Stimulated activated naive CD8-positive, alpha-beta T cell treated with anti-CD3 and anti-CD28 coated beads, Interleukin-15, amount 100 ng/mL, for 72 hours (primary cell): Measurements from ENCODE around the gene DUSP8.
"Not testable (repeated sequence)": the region's sequence is repeated elsewhere in the genome, so short reads cannot be mapped to it uniquely, and the experiment has no call there.

Experiments
- ATAC-seq: fragments of 150-1000 bp; cut with Tn5 transposase; 2 replicates; pipeline ENCODE4 v1.10.0; 2021; ENCODE audit warnings: mild to moderate bottlenecking, moderate library complexity
- DNase-seq, 2 donors: peaks; one replicate each; pipeline ENCODE4 v3.0.0; 2021 to 2022
- H3K27ac Mint-ChIP-seq, 2 donors: one replicate each; pipeline ENCODE4 v1.8.0; 2022; ENCODE audit warnings: mild to moderate bottlenecking in 2 of 2, mixed read lengths in 2 of 2, moderate library complexity in 2 of 2
- H3K27me3 Mint-ChIP-seq: one replicate; pipeline ENCODE4 v1.8.0; 2022; ENCODE audit warnings: mixed read lengths
- H3K4me1 Mint-ChIP-seq: one replicate; pipeline ENCODE4 v1.8.0; 2022; ENCODE audit warnings: mild to moderate bottlenecking, mixed read lengths
- H3K4me3 Mint-ChIP-seq, 2 donors: one replicate each; pipeline ENCODE4 v1.8.0; 2022; ENCODE audit warnings: mild to moderate bottlenecking in 2 of 2, mixed read lengths in 2 of 2, moderate library complexity in 1 of 2
- H3K9me3 Mint-ChIP-seq, 2 donors: one replicate each; pipeline ENCODE4 v1.8.0; 2022; ENCODE audit warnings: mixed read lengths in 2 of 2

DUSP8 gene

DNA sequence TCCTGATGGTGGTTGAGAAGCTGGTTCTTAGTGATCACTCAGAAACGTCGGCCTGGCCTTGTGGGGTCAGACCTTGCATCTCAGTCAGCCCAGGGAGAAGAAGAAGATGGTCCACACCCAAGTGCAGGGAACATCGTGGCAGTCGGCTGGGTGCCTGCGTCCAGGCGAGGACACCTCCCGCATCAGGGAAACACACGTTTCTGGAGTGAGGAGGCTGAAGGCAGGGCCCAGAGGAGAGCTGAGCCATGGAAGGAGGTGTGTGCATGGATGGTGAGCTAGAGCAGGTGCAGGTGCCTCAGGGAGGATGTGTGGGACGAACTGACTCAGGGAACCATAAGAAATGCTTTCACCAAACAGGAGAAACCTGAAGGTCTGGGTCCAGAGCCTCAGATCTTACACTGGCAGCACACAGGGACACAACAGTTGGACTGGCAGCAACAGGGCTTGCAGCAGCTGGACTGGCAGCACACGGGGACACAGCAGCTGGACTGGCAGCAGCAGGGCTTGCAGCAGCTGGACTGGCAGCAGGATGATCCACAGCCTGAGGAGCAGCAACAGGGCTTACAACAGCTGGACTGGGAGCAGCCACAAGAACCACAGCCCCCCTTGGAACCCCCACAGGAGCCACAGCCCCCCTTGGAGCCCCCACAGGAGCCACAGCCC lies 25.4 kb upstream of the DUSP8 start:
- Mint-ChIP-seq H3K4me1 (peaks cover 15% of the 10 kb centered on the region), H3K27ac (no peak overlapping the region)

DNA sequence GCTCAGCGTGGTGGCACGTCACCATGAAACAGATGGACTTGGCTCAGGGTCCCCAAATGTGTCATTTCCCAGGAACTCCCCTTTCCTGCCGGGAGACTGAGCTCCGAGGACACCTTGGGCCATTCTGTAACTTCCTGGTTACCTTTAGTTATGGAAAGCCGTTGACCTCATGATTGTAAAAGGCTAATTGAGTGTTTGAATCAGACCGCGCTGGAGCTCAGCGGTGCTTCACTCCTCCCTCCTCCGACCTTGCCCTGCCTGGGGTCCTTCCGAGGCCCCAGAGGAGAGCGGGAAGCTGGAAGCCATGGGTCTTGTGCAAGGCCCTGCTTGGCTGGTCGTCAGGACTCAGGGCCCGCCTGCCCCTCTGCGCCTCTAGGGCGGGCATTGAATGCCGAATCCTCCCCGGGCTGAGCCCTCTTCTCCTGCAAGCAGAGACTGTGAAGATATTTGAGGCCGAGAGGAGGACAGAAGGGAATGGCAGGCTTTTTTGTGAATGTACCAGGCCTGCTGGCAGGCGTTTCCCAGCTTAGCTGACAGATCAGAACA lies 24.6 kb upstream of the DUSP8 start:
- peaks cover 15% of the 10 kb centered on the region for H3K4me1 Mint-ChIP-seq
- peaks cover 67% of the 10 kb centered on the region for H3K27me3 Mint-ChIP-seq
- DNase-seq, H3K4me3 Mint-ChIP-seq, H3K9me3 Mint-ChIP-seq, ATAC-seq: not testable (repeated sequence)
- peak overlapping the region in 1 of 2 donors; percentile 65 for H3K27ac Mint-ChIP-seq

More for the DNA sequence above, 25.4 kb upstream of the DUSP8 start:
- Mint-ChIP-seq H3K27me3 (peaks cover 65% of the 10 kb centered on the region), H3K4me3 (no peak overlapping the region), H3K9me3 (no peaks in the 10 kb centered on the region)
- DNase-seq (no peak), ATAC-seq (no peak)

DNA sequence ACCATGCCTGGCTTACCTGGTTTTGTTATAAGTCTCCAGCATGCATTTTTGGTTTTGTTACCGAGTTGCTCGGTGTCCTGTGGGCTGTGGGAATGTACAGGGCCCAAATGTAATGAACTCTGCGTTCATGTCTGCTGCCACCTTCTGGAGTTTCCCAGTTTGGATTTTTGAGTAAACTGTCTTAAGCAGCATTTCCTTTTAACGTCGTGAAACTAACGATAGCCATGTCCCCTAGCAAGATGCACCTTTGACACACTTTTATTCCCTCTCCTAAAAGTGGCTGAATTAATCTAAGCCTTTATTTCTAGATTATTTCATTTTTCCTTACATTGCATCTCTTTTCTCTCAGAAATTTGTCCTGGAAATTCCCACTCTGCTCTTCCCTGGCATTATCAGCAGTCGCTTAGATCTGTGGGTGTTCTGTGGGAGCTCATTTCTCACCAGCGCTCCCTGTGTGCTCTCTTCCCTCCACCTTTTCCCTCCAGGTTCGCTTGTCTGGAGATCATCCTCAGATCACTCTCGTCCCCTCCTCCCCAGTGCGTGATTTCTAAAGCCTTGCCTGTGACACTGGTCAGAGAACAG lies 24.0 kb upstream of the DUSP8 start:
- not testable (repeated sequence) for H3K9me3 Mint-ChIP-seq, H3K27ac Mint-ChIP-seq, H3K4me3 Mint-ChIP-seq, ATAC-seq, DNase-seq
- H3K27me3 Mint-ChIP-seq, result peaks cover 67% of the 10 kb centered on the region
- peaks cover 15% of the 10 kb centered on the region for H3K4me1 Mint-ChIP-seq

DNA sequence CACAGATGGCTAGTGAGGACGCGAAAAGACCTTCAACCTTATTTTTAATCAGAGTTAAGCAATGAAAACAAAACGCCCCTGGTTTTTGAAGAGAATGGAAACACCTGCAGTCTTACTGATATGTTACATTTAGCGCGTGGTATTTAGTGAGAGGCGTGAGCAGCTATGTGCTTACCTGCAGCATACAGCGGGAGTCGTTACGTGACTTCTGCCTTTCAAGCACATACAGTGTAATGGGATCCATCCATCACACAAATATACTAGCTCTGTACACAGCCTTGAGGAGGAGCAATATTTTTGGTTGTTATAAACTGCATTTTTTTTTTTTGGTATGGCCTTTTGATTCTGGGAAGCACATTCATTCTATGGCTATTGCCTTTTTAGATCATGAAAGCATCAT lies 20.6 kb upstream of the DUSP8 start:
- DNase-seq (no peak), ATAC-seq (no peak)
- no peak overlapping the region for H3K4me3 Mint-ChIP-seq
- H3K9me3 Mint-ChIP-seq, result peaks cover 5 to 7% of the 10 kb centered on the region in 2 donors
- H3K27me3 Mint-ChIP-seq, result peaks cover 57% of the 10 kb centered on the region
- no peak overlapping the region for H3K27ac Mint-ChIP-seq
- peaks cover 28% of the 10 kb centered on the region for H3K4me1 Mint-ChIP-seq

DNA sequence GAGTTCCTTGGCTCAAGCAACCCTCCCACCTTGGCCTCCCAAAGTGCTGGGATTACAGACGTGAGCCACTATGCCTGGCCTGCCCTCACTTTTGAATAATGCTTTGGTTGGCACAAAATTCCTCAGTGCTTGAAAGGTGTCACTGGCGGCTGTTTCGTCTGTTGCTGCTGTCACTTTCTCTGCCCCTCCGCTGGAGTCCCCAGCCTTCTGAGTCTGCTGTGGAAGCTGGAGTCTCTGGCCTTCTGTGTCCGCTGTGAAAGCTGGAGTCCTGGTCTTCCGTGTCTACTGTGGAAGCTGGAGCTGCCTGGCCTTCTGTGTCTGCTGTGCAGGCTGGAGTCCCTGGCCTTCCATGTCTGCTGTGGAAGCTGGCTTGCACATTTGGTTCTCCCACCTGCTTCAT lies 17.9 kb upstream of the DUSP8 start:
- DNase-seq (no peak), ATAC-seq (no peak)
- peaks cover 5 to 7% of the 10 kb centered on the region in 2 donors for H3K9me3 Mint-ChIP-seq
- peaks cover 54% of the 10 kb centered on the region for H3K27me3 Mint-ChIP-seq
- H3K4me1 Mint-ChIP-seq, result peaks cover 18% of the 10 kb centered on the region
- no peak overlapping the region for H3K4me3 Mint-ChIP-seq
- H3K27ac Mint-ChIP-seq, result peak overlapping the region in 1 of 2 donors; percentile 78

DNA sequence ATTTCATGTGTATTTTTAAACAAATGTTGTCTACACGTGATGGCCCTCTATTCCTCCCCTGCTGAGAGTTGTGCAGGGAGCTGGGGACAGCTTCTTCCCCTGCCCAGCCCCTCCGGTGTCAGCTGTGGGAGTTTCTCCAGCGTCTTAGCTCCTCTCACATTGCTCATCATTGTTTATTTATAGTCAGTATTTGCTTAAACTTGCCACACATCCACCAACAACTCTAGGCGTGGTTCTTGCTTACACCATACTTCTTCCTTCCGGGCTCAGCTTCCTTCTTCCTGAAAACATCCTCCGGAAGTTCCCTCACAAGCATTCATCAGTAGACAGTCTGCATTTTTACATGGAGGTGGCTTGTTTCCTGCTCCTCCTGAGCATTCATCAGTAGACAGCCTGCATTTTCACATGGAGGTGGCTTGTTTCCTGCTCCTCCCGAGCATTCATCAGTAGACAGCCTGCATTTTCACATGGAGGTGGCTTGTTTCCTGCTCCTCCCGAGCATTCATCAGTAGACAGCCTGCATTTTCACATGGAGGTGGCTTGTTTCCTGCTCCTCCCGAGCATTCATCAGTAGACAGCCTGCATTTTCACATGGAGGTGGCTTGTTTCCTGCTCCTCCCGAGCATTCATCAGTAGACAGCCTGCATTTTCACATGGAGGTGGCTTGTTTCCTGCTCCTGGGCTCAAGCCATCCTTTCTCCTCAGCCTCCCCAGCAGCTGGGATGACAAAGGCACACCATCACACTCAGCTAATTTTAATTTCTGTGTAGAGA lies 17.3 kb upstream of the DUSP8 start:
- ATAC-seq, H3K9me3 Mint-ChIP-seq, DNase-seq: not testable (repeated sequence)
- peaks cover 57% of the 10 kb centered on the region for H3K27me3 Mint-ChIP-seq
- H3K4me3 Mint-ChIP-seq, result peak overlapping the region; percentile 6 to 33
- H3K27ac Mint-ChIP-seq, result peak overlapping the region; percentile 78 to 83
- peaks cover 22% of the 10 kb centered on the region for H3K4me1 Mint-ChIP-seq

DNA sequence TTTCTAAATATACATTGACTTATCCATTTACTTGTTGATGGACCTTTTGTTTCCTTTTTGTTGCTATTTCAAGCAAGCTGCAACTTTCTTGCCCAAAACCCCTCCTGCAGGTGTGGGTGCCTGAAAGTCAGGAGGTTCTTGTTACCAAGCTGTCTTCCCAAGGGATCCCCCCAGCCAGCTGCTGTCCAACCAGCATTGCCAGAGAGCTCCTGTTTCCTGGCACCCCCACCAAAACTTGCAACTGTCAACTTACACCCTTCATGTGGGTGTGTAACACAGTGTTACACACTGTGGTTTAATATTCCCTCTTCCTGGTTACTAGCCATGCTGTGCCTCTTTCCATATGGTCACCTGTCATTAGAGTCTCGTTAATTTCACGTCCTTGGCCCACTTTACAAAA lies 14.6 kb upstream of the DUSP8 start:
- Mint-ChIP-seq H3K9me3 (peaks cover 5 to 9% of the 10 kb centered on the region in 2 donors), H3K27me3 (peaks cover 53% of the 10 kb centered on the region), H3K4me3 (no peak overlapping the region), H3K4me1 (peaks cover 31% of the 10 kb centered on the region), H3K27ac (no peak overlapping the region)
- DNase-seq (no peak), ATAC-seq (no peak)

DNA sequence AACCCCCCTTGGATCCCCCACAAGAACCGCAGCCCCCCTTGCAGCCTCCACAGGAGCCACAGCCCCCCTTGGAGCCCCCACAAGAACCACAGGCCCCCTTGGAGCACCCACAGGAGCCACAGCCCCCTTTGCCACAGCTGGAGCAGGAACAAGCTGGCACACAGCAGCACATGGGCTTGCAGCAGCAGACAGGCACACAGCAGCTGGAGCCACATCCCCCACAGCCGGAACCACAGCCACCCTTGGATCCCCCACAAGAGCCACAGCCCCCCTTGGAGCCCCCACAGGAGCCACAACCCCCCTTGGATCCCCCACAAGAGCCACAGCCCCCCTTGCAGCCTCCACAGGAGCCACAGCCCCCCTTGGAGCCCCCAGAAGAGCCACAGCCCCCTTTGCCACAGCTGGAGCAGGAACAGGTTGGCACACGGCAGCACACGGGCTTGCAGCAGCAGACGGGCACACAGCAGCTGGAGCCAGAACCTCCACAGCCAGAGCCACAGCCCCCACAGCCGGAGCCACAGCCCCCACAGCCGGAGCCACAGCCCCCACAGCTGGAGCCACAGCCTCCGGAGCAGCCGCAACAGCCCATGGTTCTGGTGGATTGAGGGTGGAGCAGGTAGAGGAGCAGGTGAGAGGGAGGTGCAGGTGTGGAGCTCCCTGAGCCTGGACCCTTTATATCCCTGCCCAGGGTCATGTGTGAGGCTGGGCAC lies 12.7 kb upstream of the DUSP8 start, which contains the start of gene KRTAP5-1:
KRTAP5-1 (minus strand) TSS at position 623 of the 710 bp plus-strand sequence; CDS start at position 589, 34 bp downstream.
- H3K27ac Mint-ChIP-seq, result peak within 1 kb of the TSS in 1 of 2 donors; percentile 27
- not testable (repeated sequence) for ATAC-seq, DNase-seq, H3K4me3 Mint-ChIP-seq
- peaks cover 53% of the 10 kb centered on the region for H3K27me3 Mint-ChIP-seq
- peaks cover 5 to 16% of the 10 kb centered on the region in 2 donors for H3K9me3 Mint-ChIP-seq
- peaks cover 31% of the 10 kb centered on the region for H3K4me1 Mint-ChIP-seq

DNA sequence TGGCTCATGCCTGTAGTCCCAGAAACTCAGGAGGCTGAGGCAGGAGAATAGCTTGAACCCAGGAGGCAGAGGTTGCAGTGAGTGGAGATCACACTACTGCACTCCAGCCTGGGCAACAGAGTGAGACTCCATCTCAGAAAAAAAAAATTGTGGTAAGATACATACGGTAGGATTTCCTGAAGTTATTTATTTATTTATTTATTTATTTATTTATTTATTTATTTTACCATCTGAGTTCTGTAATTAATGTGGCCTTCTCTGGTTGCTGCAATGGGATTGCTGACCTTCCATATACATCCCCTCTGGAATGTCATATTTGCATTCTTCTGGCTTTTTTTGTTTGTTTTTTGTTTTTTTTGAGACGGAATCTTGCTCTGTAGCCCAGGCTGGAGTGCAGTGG lies 10.8 kb upstream of the DUSP8 start:
- not testable (repeated sequence) for H3K4me3 Mint-ChIP-seq, ATAC-seq, DNase-seq, H3K27ac Mint-ChIP-seq
- H3K4me1 Mint-ChIP-seq, result peaks cover 18% of the 10 kb centered on the region
- H3K27me3 Mint-ChIP-seq, result peaks cover 47% of the 10 kb centered on the region
- H3K9me3 Mint-ChIP-seq, result peaks cover 5 to 21% of the 10 kb centered on the region in 2 donors

DNA sequence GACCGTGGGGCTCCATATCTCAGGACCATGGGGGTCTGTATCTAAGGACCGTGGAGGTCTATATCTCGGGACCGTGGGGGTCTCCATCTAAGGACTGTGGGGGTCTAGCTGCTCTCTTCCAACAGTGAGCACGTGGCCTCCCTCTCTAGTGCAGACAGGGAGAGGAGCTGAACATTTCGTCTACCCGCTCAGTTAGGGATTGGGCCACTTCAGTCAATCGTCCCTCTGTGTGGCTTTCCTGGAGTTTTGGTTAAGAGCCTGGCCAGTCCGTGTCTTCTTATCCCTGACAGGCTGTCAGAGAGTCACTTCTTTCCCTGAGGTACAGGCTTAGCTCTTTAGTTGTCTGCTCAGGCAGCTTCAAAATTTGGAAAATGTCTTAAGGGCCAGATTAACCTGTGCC lies 9.9 kb upstream of the DUSP8 start:
- H3K27me3 Mint-ChIP-seq, result peaks cover 43% of the 10 kb centered on the region
- peaks cover 5 to 21% of the 10 kb centered on the region in 2 donors for H3K9me3 Mint-ChIP-seq

DNA sequence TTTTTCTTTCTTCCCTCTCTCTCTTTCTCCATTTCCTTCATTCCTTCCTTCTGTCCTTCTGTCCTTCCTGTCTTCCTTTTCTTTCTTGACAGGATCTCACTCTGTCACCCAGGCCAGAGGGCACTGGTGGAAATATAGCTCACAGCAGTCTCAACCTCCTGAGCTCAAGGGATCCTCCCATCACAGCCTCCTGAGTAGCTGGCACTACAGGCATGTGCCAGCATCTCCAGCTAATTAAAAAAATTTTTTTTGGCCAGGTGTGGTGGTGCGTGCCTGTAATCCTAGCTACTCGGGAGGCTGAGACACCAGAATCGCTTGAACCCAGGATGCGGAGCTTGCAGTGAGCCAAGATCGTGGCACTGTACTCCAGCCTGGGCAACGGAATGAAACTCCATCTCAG lies 4.8 kb upstream of the DUSP8 start:
- Mint-ChIP-seq H3K4me1 (peaks cover 16% of the 10 kb centered on the region), H3K27ac (peak overlapping the region in 1 of 2 donors; percentile 76), H3K27me3 (peaks cover 34% of the 10 kb centered on the region), H3K4me3 (no peak overlapping the region), H3K9me3 (peaks cover 5 to 20% of the 10 kb centered on the region in 2 donors)
- DNase-seq (no peak), ATAC-seq (no peak)

More for the DNA sequence above, 9.9 kb upstream of the DUSP8 start:
- peaks cover 18% of the 10 kb centered on the region for H3K4me1 Mint-ChIP-seq
- ATAC-seq (no peak), DNase-seq (no peak)
- no peak overlapping the region for H3K4me3 Mint-ChIP-seq
- no peak overlapping the region for H3K27ac Mint-ChIP-seq

DNA sequence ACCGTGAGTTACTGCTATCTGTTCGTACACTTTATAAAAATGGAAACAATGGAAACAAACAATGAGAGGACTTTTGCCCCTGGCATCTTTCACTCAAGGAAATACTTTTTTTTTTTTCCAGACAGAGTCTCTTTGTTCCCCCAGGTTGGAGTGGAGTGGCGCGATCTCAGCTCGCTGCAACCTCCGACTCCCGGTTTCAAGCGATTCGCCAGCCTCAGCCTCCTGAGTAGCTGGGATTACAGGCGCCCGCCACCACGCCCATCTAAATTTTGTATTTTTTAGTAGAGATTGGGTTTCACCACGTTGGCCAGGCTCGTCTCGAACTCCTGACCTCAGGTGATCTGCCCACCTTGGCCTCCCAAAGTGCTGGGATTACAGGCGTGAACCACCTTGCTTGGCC lies 3.7 kb upstream of the DUSP8 start:
- not testable (repeated sequence) for ATAC-seq, H3K27ac Mint-ChIP-seq, DNase-seq, H3K4me3 Mint-ChIP-seq
- peaks cover 5 to 12% of the 10 kb centered on the region in 2 donors for H3K9me3 Mint-ChIP-seq
- peaks cover 18% of the 10 kb centered on the region for H3K4me1 Mint-ChIP-seq
- H3K27me3 Mint-ChIP-seq, result peaks cover 34% of the 10 kb centered on the region

DNA sequence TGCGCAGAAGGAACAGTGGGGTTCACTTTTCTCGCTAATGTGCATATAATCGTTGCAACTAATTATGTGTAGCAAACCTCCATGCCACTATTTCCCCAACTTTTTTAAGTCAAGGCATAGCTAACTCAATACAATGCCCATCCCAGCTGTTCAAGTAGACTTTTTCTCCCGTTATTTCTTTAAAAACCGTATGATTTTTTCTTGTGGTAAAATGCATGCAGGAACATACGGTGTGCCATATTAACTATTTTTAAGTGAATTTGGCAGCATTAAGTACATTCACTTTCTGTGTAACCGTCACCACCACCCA lies 2.8 kb upstream of the DUSP8 start:
- DNase-seq, result no peak
- Mint-ChIP-seq H3K9me3 (peaks cover 5 to 12% of the 10 kb centered on the region in 2 donors), H3K4me1 (peaks cover 23% of the 10 kb centered on the region), H3K27me3 (peaks cover 34% of the 10 kb centered on the region), H3K4me3 (peak overlapping the region in 1 of 2 donors; percentile 15), H3K27ac (no peak overlapping the region)
- no peak for ATAC-seq

DNA sequence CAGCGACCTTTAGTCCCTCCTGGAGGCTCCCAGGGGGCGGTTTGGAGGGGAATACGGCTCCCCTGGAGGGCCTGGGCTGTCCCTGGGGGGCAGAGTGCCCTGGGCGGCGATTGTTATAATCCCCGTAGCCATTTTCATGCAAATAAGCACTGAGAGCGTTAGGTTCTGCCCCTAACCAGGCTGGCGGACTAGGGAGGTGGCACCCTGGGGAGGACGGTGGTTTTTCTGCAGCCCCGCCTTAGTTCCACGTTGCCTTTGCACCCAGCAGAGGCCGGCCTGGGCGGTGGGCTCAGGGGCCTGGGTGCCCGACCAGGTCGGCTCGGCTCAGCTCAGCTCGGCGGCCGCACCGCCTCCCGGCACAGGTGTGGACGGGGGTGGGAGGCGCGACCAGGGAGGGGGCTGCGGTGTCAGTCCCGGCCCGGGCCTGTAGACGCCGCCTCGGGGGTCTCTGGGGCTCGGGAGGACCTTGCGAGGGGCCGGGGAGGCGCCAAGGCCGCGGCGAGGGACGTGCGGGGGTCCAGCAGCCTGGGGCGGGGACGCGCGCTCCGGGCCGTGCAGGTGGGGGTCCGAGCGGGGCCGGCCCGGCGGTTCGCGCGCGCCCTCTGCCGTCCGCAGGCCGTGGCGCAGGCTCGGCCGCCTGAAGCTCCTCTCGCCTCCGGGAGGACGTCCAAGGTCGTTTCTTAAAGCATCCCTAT lies 2.3 kb upstream of the DUSP8 start:
- peaks cover 37% of the 10 kb centered on the region for H3K27me3 Mint-ChIP-seq
- peak; percentile 70 for ATAC-seq
- no peak overlapping the region for H3K27ac Mint-ChIP-seq
- peaks cover 5 to 12% of the 10 kb centered on the region in 2 donors for H3K9me3 Mint-ChIP-seq
- peak overlapping the region; percentile 51 to 73 for H3K4me3 Mint-ChIP-seq
- peak; percentile 63 to 70 for DNase-seq
- peaks cover 28% of the 10 kb centered on the region for H3K4me1 Mint-ChIP-seq

DNA sequence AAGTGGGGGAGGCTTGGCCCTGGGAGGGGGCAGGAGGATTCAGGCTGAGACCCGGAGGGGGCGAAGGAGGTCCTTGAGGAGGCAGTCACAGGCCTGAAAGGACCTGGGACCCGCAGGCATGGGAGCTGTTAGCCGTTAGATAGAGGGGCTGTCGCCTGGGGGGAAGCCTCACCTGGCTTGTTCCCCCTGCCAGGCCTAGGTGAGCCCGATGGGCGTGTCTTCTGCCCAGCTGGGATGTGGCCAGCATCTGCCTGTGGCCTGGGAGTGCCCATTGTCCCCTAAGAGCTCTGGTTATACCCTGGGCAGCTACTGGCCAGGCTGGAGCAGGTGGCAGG lies 1.8 kb upstream of the DUSP8 start:
- H3K4me3 Mint-ChIP-seq, result peak overlapping the region; percentile 51 to 73
- DNase-seq, result peak in 1 of 2 donors; percentile 34
- peaks cover 32% of the 10 kb centered on the region for H3K4me1 Mint-ChIP-seq
- no peak overlapping the region for H3K27ac Mint-ChIP-seq
- peak; percentile 20 for ATAC-seq
- H3K27me3 Mint-ChIP-seq, result peaks cover 40% of the 10 kb centered on the region
- peaks cover 5 to 10% of the 10 kb centered on the region in 2 donors for H3K9me3 Mint-ChIP-seq
